ENCODE measurements around the gene CNN2.

- TF ChIP-seq CTCF (IDR thresholded peaks at IDR 0.05) (no peak), POLR2A (IDR thresholded peaks at IDR 0.05) (no peak)
These were observed 11.2 kb upstream of the CNN2 start for GRCh38 chr19:1015061-1015781.
